Measurements from ENCODE around the gene KCNMB4.

- TF ChIP-seq, protein P1, sequence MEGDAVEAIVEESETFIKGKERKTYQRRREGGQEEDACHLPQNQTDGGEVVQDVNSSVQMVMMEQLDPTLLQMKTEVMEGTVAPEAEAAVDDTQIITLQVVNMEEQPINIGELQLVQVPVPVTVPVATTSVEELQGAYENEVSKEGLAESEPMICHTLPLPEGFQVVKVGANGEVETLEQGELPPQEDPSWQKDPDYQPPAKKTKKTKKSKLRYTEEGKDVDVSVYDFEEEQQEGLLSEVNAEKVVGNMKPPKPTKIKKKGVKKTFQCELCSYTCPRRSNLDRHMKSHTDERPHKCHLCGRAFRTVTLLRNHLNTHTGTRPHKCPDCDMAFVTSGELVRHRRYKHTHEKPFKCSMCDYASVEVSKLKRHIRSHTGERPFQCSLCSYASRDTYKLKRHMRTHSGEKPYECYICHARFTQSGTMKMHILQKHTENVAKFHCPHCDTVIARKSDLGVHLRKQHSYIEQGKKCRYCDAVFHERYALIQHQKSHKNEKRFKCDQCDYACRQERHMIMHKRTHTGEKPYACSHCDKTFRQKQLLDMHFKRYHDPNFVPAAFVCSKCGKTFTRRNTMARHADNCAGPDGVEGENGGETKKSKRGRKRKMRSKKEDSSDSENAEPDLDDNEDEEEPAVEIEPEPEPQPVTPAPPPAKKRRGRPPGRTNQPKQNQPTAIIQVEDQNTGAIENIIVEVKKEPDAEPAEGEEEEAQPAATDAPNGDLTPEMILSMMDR (IDR thresholded peaks at IDR 0.05) = no peak
- TF ChIP-seq POLR2AphosphoS5 (IDR thresholded peaks at IDR 0.05) = no peak
- TF ChIP-seq POLR2A (IDR thresholded peaks at IDR 0.05) = no peak
These were observed 48.3 kb upstream of the KCNMB4 start for GRCh38 chr12:70317781-70318180.
